Ovary (tissue), 9 donors: Measurements from ENCODE around the gene GZMB. TPM values are rescaled to one million over a fixed set of nuclear protein-coding genes. Genes with fewer than 3 reads are reported as not detected.

Experiments used
- DNase-seq, 5 donors: peaks; one replicate each; pipeline ENCODE4 v3.0.0-alpha.2; 2019 to 2020
- H3K27ac ChIP-seq, 2 donors: fragments of 200-600 bp; one replicate each; pipeline versions ENCODE4 v1.5.1 to v1.8.0; 2019 to 2022
- H3K27me3 ChIP-seq: fragments of 200-600 bp; one replicate; pipeline ENCODE4 v1.8.0; 2022
- H3K36me3 ChIP-seq: fragments of 200-600 bp; sonication (generic); one replicate; pipeline ENCODE4 v1.5.1; 2019
- H3K4me1 ChIP-seq: one replicate; pipeline ENCODE4 v1.8.1; 2013; ENCODE audit warnings: mild to moderate bottlenecking, moderate library complexity; ENCODE audit not compliant: insufficient read depth
- H3K4me3 ChIP-seq: fragments of 200-600 bp; sonication (generic); one replicate; pipeline ENCODE4 v1.5.1; 2017
- H3K9me3 ChIP-seq, 2 donors: fragments of 200-600 bp in 1 of 2; sonication (generic) in 1 of 2; one replicate each; pipeline versions ENCODE4 v1.5.1 to v1.8.1; 2013 to 2019; ENCODE audit warnings: mild to moderate bottlenecking in 1 of 2, moderate library complexity in 1 of 2
- CTCF ChIP-seq, 3 donors: fragments of 450-650 bp in 2 of 3; fragments of 200-600 bp in 1 of 3; IDR thresholded peaks; one replicate each; pipeline versions ENCODE4 v1.5.1 to v1.8.0; 2016 to 2022; ENCODE audit warnings: antibody characterized with exemption in 3 of 3, mild to moderate bottlenecking in 1 of 3
- EP300 ChIP-seq: sonication (generic); formaldehyde crosslinking; IDR thresholded peaks from one replicate; pipeline ENCODE4 v1.6.1; 2017; ENCODE audit warnings: antibody characterized with exemption
- POLR2A ChIP-seq: fragments of 450-650 bp; IDR thresholded peaks from one replicate; pipeline ENCODE4 v1.6.1; 2017; ENCODE audit warnings: antibody characterized with exemption, mild to moderate bottlenecking, moderate library complexity
- WGBS, 3 donors: extraction: QIAGEN DNeasy Blood & Tissue Kit in 1 of 3; methylation state at CpG; one replicate each; pipeline versions ENCODE4 v1.1.5 to v1.1.7; 2013 to 2017; 5-methylcytosine and 5-hydroxymethylcytosine counted together
- intact Hi-C, 4 donors: fragments of 100-400 bp; cut with DNase I; formaldehyde crosslinking; loops; one replicate each; pipeline versions ENCODE4 v1.11.0 to v1.15.1; 2022 to 2023
- polyA plus RNA-seq, 2 donors: library from polyadenylated mRNA; stranded (reverse); fragments of 200-250 nt in 1 of 2; fragments of 350-450 nt in 1 of 2; fragmentation: Illumina TruSeq in 1 of 2; extraction: RNeasy Lipid Tissue Mini Kit (QIAGEN cat#74804) in 1 of 2; gene quantifications; one replicate each; pipeline ENCODE4 v1.2.3, GENCODE V29; 2013 to 2014
- total RNA-seq, 7 donors: library from RNA; depleted of rRNA in 2 of 7; stranded (reverse); fragments of >200 nt in 2 of 7; fragmentation: NEBNext Ultra II Directional in 3 of 7; extraction: Animal tissue kit (Norgen Biotek cat#: 25700) in 3 of 7; gene quantifications; one replicate each; pipeline versions ENCODE4 v1.1.0 to v1.2.4, GENCODE V29; 2016 to 2023
- donor health status: DM: no; HTN: no; CAD: no; lungs with moderate emphysema.
- donor health status: DM: no; HTN: no; CAD: no.
- donor health status: Bipolar disorder and iron deficiency.
- donor health status: DM: yes; HTN: yes; CAD: no.
- donor health status: DM: no; HTN: no; CAD: no.
- donor health status: DM: yes; HTN: yes; CAD: no.

The GZMB gene
- total and polyA plus RNA-seq, 9 donors: 0.25 to 4.0 (median 1.7) TPM; not detected in 3

GRCh38 chr14:24633353-24633752 is 637 bp downstream of the GZMB start:
- no peaks in the 10 kb centered on the region for H3K4me1 ChIP-seq
- TF ChIP-seq POLR2A (no peak), EP300 (no peak), CTCF (IDR thresholded peaks at IDR 0.05) (no peak)
- no peaks in the 10 kb centered on the region for H3K36me3 ChIP-seq
- H3K27ac ChIP-seq: no peak overlapping the region
- WGBS, 3 donors: 83 to 96% (median 89%) methylated on average over 1 of the region's 1 CpG
- H3K9me3 ChIP-seq: no peaks in the 10 kb centered on the region
- H3K4me3 ChIP-seq: no peak overlapping the region
- DNase-seq: no peak
- no peaks in the 10 kb centered on the region for H3K27me3 ChIP-seq
- intact Hi-C loops: no loop called here

GRCh38 chr14:24632761-24633160 is 1.2 kb downstream of the GZMB start:
- no peak for DNase-seq
- WGBS, 3 donors: 48 to 75% (median 74%) methylated on average over 6 of the region's 6 CpGs
- Histone ChIP-seq H3K36me3 (no peaks in the 10 kb centered on the region), H3K4me3 (no peak overlapping the region), H3K27ac (no peak overlapping the region), H3K9me3 (no peaks in the 10 kb centered on the region), H3K4me1 (no peaks in the 10 kb centered on the region), H3K27me3 (no peaks in the 10 kb centered on the region)
- intact Hi-C loops: no loop called here
- TF ChIP-seq EP300: no peak
- TF ChIP-seq POLR2A: no peak

DNA sequence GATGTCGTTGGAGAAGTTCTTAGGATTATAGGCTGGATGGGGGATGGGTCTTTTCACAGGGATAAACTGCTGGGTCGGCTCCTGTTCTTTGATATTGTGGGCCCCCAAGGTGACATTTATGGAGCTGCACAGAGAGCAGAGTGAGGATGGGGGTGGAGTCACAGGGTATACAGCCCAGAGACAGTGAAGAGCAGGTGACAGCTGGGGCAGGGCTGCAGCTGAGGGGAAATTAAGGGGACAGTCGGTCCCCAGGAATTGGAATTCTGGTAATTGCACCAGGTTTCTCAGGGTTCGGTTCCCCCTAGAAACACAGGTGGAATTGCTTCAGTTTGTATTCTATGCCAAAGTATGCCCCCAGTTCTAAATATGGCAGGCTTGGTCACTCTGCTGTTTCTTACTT is 1.7 kb downstream of the GZMB start:
- Histone ChIP-seq H3K9me3 (no peaks in the 10 kb centered on the region), H3K27me3 (no peaks in the 10 kb centered on the region), H3K4me3 (no peak overlapping the region), H3K27ac (no peak overlapping the region), H3K36me3 (no peaks in the 10 kb centered on the region), H3K4me1 (no peaks in the 10 kb centered on the region)
- 44 to 62% (median 62%) methylated on average over 4 of the region's 4 CpGs for WGBS, 3 donors
- DNase-seq: no peak
- TF ChIP-seq CTCF (IDR thresholded peaks at IDR 0.05) (no peak), EP300 (no peak), POLR2A (no peak)
- intact Hi-C loops: no loop called here

- H3K27ac ChIP-seq: no peak overlapping the region
- no peak for DNase-seq
- intact Hi-C loops: no loop called here
- H3K4me3 ChIP-seq: no peak overlapping the region
- WGBS, 3 donors: 83 to 89% (median 85%) methylated on average over 11 of the region's 11 CpGs
- H3K9me3 ChIP-seq: no peaks in the 10 kb centered on the region
- H3K36me3 ChIP-seq: no peaks in the 10 kb centered on the region
- TF ChIP-seq CTCF (IDR thresholded peaks at IDR 0.05) (no peak), POLR2A (no peak), EP300 (no peak)
- no peaks in the 10 kb centered on the region for H3K4me1 ChIP-seq
- H3K27me3 ChIP-seq: no peaks in the 10 kb centered on the region
Observed at GRCh38 chr14:24631749-24632335, 2.1 kb downstream of the GZMB start.

DNA sequence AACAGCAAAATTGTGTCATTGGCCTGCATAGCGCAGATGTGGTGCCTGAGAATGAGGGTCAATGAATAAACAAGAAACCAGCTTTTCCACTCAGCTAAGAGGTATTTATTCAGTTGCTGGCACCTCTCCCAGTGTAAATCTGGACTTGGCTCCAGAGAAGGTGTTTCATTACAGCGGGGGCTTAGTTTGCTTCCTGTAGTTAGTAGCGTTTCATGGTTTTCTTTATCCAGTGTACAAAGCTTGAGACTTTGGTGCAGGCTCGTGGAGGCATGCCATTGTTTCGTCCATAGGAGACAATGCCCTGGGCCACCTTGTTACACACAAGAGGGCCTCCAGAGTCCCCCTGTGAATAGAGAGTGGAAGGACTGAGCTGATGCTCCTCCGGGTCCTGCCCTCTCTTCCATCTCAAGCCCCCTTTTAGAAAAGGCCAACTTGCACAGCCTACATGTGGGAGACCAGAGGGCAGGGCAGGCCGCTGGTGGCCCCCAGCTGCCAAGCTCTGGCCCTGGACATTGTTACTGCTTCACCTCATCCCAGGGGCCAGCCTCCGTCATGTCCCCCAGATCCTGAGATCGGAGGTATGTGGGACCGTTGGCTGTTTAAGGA is 3.0 kb downstream of the GZMB start:
- Histone ChIP-seq H3K4me1 (no peaks in the 10 kb centered on the region), H3K27me3 (no peaks in the 10 kb centered on the region), H3K4me3 (no peak overlapping the region), H3K9me3 (no peaks in the 10 kb centered on the region), H3K36me3 (no peaks in the 10 kb centered on the region), H3K27ac (no peak overlapping the region)
- no peak for TF ChIP-seq EP300
- TF ChIP-seq POLR2A: no peak
- no peak for TF ChIP-seq CTCF (IDR thresholded peaks at IDR 0.05)
- intact Hi-C loops: no loop called here
- DNase-seq: no peak
- WGBS, 3 donors: 71 to 77% (median 72%) methylated on average over 10 of the region's 10 CpGs
